Measurements from ENCODE around the gene GNAL.
"Not testable (repeated sequence)": the region's sequence is repeated elsewhere in the genome, so short reads cannot be mapped to it uniquely, and the experiment has no call there.

Gene GNAL

DNA sequence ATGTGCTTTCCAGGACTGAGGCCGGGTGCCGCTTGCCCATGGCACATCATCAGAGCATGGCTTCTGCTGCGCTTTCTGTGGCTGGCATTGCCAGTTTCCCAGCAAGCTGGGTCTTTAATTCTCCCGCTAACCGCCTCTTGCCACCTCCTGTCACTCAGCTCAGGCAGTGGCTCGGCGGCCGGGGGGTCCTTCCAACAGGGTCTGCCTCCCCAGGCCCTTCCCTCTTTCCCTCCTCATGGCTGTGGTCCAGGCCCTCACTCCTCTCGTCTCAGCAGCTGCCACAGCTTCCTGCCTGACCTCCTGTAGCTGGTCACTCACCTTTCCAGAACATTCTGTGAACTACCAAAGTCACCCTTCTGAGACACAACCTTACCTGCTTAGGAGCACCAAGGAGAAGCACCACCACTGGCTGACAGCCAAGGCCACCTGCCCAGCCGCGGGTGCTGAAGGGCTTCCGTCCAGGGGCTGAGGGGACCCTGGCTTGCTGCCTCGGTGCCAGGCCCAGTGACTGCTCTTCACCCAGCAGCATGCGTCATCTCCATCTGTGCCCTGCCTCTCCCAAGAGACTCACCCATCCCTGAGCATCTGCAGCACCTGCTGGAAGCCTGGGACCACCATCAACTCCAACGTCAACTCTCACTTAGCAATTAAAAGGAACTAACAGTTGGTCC is 184.7 kb downstream of the GNAL start:
- DNase-seq (ENCODE audit: low read depth, low spot score) = no peak

DNA sequence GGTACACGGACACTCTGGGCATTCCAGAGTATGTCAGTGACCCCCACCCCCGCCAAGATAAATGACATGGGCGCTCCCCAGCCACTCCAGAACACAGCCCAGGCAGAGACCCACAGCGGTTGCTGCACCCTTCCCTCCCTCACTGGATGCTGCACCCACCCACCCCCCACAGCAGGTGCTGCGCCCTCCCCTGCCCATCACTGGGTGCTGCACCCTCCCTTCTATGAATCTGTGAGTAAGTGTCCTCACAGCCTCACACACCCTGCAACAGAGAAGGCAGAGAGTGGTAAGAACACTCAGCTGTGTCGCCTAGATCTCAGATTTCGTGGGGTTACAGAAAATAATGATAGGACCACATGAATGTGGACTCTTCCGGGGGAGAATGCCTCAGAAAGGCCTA is 185.6 kb downstream of the GNAL start:
- DNase-seq (ENCODE audit: low read depth, low spot score) = no peak

DNA sequence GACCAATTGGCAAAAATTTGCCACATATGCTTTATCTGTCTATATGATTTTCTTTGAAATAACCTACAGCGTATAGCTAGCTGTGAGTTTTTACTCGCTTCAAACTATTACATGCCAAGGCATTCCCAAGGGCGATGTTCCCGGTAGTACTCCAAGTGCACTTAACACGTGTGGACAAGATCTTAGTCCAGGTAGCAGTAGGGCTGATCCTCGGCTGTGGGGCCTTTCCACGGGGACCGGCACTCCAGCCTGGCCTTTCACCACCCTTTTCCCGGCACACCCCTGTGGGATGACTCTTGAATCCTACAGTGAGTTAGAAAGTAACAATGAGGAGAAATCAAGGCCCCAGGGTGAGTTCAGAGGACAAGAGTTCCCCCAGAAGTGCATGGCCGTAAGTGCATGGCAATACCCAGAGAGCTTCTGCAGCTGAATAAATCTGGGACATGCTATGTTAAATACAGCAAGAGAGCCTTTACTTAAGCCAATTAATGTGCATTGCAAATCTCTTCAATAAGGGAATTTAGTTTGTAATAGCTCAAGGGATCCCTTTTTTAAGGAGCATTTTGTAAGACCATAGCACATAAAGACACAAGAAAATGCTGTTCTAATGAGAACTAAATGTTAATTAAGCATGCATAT is 188.6 kb downstream of the GNAL start:
- DNase-seq (ENCODE audit: low read depth, low spot score) = no peak

DNA sequence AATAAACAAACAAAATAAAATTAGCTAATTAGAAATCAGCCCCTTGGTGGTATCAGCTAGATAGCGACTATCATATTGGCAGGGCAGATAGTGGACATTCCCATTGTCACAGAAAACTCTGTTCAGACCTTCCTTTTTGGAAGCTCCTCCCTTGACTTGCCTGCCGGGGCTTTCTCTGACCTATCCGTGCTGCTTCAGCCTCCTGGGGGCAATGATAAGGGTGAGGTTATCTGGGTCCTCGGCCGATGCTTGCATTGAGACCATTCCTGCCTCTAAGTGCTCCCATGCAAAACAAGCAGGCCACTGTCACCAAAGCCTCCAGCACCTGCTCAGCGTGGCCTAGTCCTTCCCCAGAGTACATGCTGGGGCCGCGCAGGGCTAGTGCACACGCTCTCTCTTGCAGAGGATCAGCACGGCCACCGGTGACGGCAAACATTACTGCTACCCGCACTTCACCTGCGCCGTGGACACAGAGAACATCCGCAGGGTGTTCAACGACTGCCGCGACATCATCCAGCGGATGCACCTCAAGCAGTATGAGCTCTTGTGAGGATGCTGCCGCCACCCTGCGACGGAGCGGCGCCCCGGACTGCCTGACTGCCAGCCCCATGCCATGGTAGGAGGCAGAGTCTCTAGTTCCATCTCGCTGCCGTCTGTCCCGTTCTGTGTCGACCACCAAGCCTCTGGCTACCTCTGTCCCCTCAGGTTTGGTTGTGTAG is 191.7 kb downstream of the GNAL start:
- no peak for DNase-seq (ENCODE audit: low read depth, low spot score)

DNA sequence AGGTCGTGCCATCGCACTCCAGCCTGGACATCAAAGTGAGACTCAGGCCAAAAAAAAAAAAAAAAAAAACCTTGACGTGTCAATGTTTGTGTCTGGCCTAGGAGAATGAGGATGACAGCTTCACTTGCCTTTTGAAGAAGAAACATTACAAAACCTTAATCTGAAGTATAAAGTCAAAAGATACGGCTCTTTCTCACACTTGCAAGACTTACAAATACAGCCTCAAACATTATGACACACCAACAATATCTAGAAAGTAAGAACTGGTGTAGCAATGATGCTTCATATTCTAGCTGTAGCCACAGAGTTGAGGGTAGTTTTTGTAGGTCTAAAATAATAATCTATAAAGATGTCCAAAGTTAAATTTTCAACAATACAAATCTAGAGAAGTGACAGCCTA is 193.6 kb downstream of the GNAL start:
- no peak for DNase-seq (ENCODE audit: low read depth, low spot score)

DNA sequence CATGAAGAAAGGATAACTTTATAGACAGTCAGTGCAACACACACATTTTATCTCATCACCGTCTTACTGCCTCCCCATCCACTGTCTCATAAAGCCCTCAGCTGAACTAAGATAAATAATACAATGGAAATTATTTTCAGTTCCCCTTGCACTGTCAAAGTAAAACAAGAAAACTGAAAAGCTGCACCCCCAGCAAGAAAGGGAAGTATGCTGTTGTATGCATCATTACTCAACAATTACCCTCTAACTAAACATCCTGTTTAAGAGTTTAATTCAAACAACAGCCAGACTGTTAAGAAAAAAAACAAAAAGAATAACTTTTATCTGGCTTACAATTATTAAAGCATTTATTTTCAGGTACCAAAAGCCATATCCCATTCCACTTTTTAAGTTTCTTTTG is 194.1 kb downstream of the GNAL start:
- DNase-seq (ENCODE audit: low read depth, low spot score) = no peak

DNA sequence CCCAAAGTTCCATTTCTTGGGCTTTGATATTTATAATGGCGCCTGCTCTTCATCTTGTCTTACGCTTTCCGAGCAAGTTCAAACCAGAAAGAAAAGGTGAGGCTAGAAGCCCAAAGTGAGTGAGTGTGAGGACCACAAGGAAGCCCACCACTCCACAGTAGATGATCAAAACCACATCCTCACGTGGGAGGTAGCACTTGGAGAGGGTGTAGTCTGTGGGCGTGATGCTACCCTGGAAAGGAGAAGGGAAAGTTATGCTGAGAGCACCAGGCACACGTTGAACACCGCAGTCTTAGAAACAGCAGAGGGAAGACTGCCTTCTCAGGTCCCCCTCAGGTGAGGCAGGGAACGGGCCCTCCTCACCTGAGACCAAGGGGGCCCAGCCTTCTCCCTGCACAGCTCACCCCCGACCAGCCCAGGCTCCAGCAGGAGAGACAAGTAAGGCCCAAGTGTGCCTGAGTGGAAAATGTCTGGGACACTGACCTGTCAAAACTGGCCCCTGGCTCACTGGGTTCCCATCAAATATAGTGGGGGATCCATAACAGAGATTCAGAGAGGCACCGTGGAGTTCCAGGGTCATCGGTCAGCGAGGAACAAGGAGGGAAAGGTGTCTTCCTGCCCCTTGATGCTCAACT is 195.4 kb downstream of the GNAL start:
- no peak for DNase-seq (ENCODE audit: low read depth, low spot score)

DNA sequence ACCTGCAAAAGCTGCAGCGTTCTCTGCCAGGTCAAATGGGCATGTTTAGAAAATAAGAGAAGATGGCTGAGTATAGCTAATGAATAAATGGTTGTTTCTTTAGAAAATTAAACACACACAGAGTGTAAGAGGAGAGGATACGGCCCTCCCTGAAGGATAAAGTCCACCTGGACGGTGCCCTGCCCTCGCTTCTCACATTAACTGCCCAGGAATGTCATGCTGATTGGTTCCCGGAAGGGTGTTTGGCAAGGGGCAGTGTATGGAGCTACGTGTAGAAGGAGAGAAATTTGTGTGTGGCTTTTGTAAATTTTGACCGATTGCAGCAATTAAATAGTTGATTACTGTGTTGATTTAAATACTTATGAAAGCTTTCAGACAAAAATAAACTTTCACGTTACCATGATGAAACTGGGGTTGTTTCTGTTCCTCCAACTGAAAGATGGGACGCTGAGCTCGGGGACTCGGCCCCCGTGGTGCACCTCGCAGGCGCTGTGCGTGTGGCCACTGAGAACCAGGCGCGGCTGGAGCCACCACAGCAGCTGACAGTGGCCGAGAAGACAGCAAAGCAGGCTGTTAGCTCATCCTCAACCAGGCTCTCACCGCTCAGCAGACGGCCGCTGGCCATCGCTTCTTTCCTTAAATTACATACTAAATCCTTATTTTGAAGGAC is 196.3 kb downstream of the GNAL start:
- no peak for DNase-seq (ENCODE audit: low read depth, low spot score)

DNA sequence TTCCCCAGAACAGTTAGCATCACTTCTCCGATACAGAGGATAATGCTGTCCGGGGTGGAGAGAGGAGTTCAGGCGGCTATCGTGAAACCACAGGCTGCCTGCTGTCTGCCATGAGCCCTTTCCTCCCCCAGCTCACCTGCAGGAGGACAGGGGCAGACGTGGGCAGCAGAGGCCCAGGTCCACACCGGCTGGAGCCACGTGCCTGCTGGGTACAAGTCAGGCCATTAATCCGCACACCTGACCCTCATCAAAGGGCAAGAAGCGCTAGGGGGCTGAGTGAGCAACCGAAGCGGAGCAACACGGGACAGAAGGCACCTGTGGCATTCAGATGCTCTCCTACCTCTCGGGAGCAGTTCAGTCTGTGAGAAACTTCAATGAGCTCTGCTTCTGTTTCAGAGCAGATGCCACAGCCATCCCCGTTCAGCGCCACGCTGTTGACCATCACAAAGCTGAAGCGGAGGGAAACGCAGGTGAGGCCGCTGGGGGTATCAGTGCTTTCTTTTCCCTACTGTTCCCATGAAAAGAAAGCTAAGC is 197.6 kb downstream of the GNAL start:
- DNase-seq (ENCODE audit: low read depth, low spot score) = no peak

DNA sequence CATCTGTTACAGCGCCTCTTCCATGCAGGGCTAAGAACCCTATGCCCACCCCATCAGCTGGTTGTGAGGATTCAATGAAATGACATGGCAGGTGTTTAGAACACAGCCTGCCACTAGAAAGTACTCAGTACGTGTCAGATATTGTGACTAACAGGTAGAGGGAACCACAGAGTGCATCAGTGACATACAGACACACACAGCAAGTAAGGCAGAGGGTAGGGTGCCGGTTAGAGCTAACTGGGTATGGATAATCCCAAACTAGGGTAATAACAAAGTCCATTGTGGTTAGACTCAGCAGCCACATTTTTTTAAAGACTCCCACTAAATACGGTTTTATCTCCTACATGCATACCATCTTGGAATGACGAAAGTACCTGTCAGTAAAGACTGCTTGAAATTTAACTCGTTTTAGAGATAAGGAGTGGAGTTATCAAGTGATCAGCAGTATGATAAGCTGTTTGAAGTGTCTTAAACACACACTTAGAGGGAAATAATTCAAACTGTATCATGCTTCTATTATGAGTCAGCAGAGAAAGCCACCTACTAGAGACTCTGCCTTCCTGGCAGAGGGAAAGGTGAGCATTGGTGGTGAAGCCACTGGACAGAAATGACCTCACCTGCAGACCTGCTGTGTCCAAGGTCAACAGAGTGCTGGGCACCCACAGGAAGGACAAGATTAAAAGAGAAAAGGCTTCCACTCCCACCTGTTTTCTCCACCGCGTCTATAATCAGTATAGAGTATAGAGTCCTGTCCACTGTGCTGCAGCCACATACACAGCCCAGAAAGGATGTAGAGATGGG is 198.5 kb downstream of the GNAL start:
- peak; percentile 9 for DNase-seq (ENCODE audit: low read depth, low spot score)

DNA sequence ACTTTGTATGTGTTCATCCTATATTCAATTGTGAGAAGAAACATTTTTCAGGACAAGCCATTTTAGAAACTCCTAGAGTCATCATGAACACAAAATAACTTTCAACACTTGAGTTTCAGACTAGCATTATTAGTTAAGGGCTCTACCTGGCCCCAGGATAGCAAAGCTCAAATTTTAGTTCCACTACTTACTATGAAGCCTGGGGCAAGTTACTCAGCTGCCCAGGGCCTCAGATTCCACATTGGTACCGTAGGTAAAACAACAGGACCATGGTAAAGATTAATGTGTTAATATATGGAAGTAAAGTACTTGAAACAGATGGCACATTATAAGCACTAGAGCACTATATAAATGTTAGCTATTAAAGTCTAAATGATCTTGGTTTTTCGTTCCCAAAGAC is 199.7 kb downstream of the GNAL start:
- DNase-seq (ENCODE audit: low read depth, low spot score) = no peak

DNA sequence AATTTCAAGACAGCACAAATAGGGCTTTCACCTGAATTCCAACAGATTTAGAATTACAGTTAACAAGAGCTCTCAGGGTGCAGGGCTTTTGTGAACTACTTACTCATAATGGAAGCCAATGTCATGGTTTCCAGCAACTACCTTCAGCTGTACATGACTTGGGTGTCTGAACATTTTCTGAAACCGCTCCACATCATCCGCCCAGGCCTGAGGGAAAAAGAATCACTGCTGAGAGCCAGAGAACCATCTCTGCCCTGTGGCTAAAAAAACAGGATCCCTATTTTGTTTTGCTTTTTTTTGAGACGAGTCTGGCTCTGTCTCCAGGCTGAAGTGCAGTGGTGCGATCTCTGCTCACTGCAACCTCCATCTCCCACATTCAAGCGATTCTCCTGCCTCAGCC is 200.2 kb downstream of the GNAL start:
- no peak for DNase-seq (ENCODE audit: low read depth, low spot score)

DNA sequence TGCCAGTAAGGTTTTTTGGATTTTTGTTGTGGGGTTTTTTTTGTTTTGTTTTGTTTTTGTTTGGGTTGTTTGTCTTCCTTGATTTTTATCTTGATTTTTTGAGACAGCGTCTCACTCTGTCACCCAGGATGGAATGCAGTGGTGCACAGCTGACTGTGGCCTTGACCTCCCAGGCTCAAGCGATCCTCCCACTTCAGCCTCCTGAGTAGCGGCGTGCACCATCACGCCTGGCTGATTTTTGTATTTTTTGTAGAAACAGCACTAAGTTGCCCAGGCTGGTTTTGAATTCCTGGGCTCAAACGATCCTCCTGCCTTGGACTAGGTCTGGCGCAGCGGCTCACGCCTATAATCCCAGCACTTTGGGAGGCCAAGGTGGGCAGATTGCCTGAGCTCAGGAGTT is 202.7 kb downstream of the GNAL start:
- DNase-seq (ENCODE audit: low read depth, low spot score) = no peak

DNA sequence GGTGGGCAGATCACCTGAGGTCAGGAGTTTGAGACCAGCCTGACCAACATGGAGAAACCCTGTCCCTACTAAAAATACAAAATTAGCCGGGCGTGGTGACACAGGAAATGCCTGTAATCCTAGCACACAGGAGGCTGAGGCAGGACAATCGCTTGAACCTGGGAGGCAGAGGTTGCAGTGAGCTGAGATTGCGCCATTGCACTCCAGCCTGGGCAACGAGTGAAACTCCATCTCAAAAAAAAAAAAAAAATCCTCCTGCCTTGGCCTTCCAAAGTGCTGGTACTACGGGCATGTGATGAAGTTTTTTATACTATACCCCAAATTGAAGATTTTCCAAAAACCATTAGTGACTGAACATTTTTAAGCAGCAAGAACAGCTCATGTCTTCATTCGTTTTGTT is 203.4 kb downstream of the GNAL start:
- not testable (repeated sequence) for DNase-seq (ENCODE audit: low read depth, low spot score)

DNA sequence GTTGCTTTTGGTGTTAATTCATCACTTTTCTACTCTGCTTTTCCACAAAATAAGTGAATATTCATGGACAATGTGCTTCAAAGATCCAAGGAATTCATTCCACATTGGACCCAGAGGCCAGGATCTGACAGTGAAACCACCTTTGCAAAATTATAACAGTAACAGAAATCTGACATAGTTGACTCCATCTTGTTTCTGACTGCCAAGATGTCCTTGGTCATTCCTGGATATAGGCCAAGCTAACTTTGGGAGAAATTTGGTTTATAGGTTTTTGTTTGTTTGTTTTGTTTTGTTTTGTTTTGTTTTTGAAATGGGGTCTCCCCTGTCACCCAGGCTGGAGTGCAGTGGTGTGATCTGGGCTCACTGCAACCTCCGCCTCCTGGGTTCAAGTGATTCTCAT is 208.7 kb downstream of the GNAL start:
- no peak for DNase-seq (ENCODE audit: low read depth, low spot score)

DNA sequence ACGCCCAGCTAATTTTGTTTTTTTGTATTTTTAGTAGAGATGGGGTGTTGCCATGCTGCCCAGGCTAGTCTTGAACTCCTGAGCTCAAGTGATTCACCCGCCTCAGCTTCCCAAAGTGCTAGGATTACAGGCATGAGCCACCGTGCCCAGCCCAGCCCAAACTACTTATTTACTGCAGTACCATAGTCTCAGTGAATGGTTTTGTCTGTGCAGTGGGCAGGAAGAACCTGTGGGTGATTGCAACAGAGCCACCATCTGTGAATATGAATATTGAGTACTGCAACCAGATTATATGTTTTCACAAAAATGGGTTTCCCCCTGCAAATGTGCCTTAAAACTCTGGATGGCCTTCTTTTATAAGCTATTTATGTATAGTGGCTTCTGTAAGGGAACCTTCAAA is 210.0 kb downstream of the GNAL start:
- DNase-seq (ENCODE audit: low read depth, low spot score) = no peak

DNA sequence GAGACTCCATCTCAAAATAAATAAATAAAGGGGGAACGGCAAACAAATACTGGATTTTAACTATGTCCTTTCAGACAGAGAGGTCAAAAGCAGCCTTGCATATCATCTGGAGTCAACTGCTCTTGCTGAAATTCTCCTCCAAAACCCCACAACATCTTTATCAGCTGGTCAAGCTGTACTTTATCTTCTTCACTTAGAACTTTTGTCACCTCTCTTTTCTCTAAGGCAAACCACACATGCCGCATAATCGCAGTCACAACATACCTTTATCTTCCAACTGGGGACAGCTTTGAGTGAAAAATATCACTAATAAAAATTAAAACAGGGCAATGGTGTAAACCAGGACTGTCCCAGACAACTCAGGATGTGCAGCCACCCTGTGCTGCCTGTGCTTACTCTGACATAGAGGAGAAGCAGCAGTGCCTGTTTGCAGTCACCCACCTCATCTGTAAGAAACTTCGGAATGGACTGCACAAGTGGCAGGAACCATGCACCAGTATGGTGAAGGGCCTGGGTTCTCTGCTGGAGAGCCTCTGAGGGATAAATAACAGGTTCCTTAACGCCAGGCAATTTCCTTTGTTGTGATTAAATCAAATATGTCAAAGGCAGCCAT is 212.9 kb downstream of the GNAL start:
- DNase-seq (ENCODE audit: low read depth, low spot score) = no peak

DNA sequence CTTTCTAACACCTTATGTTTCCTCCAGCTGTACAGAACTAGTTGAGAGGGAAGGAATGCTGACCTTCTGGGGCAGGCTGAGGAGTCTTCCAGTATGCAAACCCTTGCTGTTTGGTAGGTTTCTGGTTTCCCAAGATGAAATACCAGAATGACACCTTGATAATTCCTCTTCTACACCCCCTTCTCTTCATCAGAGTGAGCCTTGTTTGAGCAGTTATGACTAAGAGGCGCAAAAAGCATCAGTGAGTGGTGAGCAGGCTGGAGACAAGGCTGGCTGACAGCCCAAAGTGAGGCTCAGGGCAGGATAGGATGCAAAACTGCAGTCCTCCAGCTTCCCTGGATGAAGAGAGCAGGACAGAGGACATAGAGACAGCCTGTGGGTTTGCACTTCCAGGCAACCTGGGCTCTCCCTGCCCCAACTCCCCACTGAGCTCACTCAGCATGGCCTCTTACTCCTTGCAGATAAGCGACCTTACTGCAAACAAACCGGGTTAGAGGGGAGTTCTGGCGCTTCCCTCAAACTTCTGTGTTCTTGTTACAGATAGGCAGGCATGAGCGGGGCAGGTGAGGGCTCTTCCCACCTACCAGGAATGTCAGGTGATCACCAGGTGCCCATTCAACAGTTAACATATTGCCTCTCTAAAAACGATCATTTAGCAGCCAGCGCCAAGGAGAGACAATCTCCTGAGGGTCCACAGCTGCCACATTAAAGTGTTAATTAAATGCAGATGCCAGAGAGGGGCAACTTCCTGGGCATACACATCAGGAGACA is 213.6 kb downstream of the GNAL start:
- DNase-seq (ENCODE audit: low read depth, low spot score) = peak; percentile 35

DNA sequence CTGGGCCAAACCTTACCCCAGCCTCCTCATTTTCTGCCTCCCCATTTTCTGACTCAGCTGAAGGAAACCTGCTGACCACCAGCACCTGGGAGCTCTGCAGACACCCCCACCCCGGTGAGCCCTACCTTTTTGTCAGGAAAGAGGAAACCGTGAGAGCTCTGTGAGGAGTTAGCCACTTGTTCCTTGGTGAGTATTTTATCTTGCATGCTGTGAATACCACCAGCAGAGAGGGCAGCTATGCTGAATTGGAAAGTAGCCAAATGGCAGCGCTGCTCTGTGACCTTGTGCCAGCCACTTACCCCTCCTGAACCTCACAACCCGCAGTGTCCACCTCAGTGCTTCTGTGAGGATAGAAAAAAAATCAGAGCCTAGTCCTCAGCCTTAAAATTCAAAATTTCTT is 216.5 kb downstream of the GNAL start:
- DNase-seq (ENCODE audit: low read depth, low spot score) = no peak

DNA sequence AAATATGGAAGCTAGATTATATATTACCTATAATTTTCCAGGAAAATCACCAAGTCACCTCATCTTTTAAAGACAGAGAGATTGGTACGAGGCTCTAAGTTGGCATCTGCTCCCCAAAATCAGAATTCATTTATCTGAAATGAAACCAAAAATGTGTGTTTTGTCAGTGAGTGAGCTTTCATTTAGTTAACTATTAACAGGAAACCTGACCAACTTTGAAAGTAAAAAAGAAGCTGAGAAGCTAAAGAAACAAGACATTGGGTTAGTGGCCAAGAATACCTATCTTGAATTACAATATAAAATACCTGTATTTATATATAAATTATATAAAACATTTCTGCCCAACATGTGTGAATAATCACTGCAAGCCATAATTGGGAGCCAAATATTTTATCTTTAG is 217.1 kb downstream of the GNAL start:
- no peak for DNase-seq (ENCODE audit: low read depth, low spot score)

Data from astrocyte of the hippocampus (primary cell).